Neural crest cell (in vitro differentiated cells): ENCODE data around the gene DDX41. TPM values are rescaled to one million over a fixed set of nuclear protein-coding genes. Genes with fewer than 3 reads are reported as not detected.

Experiments used
- DNase-seq: peaks from one replicate; pipeline ENCODE4 v3.0.0; 2021; ENCODE audit warnings: low read depth, mixed read lengths, low spot score
- H3K27ac Mint-ChIP-seq: one replicate; pipeline ENCODE4 v1.8.0; 2021; ENCODE audit warnings: mild to moderate bottlenecking, mixed read lengths; ENCODE audit not compliant: unreplicated experiment
- H3K27me3 Mint-ChIP-seq: 2 replicates; pipeline ENCODE4 v1.8.0; 2021; ENCODE audit warnings: low read depth, mild to moderate bottlenecking, mixed read lengths
- H3K36me3 Mint-ChIP-seq: 2 replicates; pipeline ENCODE4 v1.8.0; 2021; ENCODE audit warnings: low read depth, mild to moderate bottlenecking, mixed read lengths
- H3K4me1 Mint-ChIP-seq: 2 replicates; pipeline ENCODE4 v1.8.0; 2021; ENCODE audit warnings: mixed read lengths
- H3K4me3 Mint-ChIP-seq: one replicate; pipeline ENCODE4 v1.8.0; 2021; ENCODE audit warnings: mild to moderate bottlenecking, mixed read lengths
- H3K9me3 Mint-ChIP-seq: 2 replicates; pipeline ENCODE4 v1.8.0; 2021; ENCODE audit warnings: mixed read lengths
- total RNA-seq: library from RNA; stranded (reverse); gene quantifications from 2 replicates; pipeline ENCODE4 v1.2.1, GENCODE V29; 2021
- TF ChIP-seq, protein P1 (sequence below): fragments of 200-600 bp; sonication (generic); conservative IDR thresholded peaks from 2 replicates; pipeline ENCODE4 v1.5.0; 2021; ENCODE audit warnings: antibody characterized with exemption, mild to moderate bottlenecking

Gene DDX41
- total RNA-seq, 1 donor from 2014 or later: 130 TPM

DNA sequence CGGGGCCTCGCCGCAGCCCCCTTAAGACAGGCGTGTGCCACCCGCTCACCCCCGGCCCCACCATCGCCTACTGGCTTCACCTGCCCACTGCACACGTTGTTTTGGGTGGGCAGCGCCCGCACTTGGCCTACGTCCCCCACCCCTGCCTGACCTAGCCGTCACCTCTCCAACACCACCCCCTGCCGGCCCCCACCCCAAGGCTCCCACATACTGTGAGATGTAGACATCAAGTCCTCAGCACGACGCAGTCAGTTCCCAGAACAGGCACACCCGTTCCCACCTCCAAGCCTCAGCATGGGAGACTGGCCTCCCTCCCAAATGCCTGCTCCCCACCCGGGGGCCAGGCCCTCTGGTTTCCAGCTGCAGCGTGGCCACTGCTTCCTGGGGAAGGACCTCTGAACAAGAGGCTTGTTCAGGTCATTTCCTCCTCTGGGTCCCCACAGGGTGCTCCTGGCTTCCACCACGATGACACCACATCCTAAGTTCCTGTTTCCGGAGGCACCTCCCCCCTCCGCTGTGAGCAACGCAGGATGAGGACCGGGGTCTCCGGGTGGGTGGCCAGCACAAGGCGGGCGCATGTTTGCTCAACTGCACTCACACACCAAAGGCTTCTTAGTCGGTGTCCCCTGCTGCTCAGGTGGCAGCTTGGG, 54.6 kb downstream of the DDX41 start:
- peaks cover 34% of the 10 kb centered on the region for H3K36me3 Mint-ChIP-seq
- peaks cover 9% of the 10 kb centered on the region for H3K27me3 Mint-ChIP-seq
- peaks cover 4% of the 10 kb centered on the region for H3K9me3 Mint-ChIP-seq
- no peak overlapping the region for H3K27ac Mint-ChIP-seq
- TF ChIP-seq, protein P1, sequence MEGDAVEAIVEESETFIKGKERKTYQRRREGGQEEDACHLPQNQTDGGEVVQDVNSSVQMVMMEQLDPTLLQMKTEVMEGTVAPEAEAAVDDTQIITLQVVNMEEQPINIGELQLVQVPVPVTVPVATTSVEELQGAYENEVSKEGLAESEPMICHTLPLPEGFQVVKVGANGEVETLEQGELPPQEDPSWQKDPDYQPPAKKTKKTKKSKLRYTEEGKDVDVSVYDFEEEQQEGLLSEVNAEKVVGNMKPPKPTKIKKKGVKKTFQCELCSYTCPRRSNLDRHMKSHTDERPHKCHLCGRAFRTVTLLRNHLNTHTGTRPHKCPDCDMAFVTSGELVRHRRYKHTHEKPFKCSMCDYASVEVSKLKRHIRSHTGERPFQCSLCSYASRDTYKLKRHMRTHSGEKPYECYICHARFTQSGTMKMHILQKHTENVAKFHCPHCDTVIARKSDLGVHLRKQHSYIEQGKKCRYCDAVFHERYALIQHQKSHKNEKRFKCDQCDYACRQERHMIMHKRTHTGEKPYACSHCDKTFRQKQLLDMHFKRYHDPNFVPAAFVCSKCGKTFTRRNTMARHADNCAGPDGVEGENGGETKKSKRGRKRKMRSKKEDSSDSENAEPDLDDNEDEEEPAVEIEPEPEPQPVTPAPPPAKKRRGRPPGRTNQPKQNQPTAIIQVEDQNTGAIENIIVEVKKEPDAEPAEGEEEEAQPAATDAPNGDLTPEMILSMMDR: no peak
- DNase-seq: no peak
- H3K4me3 Mint-ChIP-seq: no peak overlapping the region
- H3K4me1 Mint-ChIP-seq: peaks cover 14% of the 10 kb centered on the region

Other genes starting within 250 kb of the DDX41 start
- gene RAB24, start 213.2 kb downstream of the DDX41 start, total RNA-seq: 32.0 and 33.0 TPM in 2 replicates
- gene PRELID1, start 213.2 kb downstream of the DDX41 start, total RNA-seq: 169 and 180 TPM in 2 replicates
- gene MXD3, start 205.1 kb downstream of the DDX41 start, total RNA-seq: 36.9 and 40.3 TPM in 2 replicates
- 73.0 and 80.5 TPM in 2 replicates for gene LMAN2, start 165.3 kb downstream of the DDX41 start, total RNA-seq
- gene RGS14, start 159.0 kb downstream of the DDX41 start, total RNA-seq: 12.3 and 15.7 TPM in 2 replicates
- 0.16 TPM in 1 of 2 replicates, not detected in the other for gene SLC34A1, start 132.5 kb downstream of the DDX41 start, total RNA-seq
- gene PFN3, start 116.3 kb downstream of the DDX41 start, total RNA-seq: not detected in 2 replicates
- gene F12, start 107.4 kb downstream of the DDX41 start, total RNA-seq: 2.3 and 2.7 TPM in 2 replicates
- gene GRK6, start 90.3 kb downstream of the DDX41 start, total RNA-seq: 47.4 and 54.9 TPM in 2 replicates
- 16.1 and 19.0 TPM in 2 replicates for gene PRR7, start 70.1 kb downstream of the DDX41 start, total RNA-seq
- 387 and 410 TPM in 2 replicates for gene DBN1, start 43.3 kb downstream of the DDX41 start, total RNA-seq
- gene PDLIM7, start 19.4 kb downstream of the DDX41 start, total RNA-seq: 129 and 147 TPM in 2 replicates
- gene DOK3, start 7.1 kb downstream of the DDX41 start, total RNA-seq: 10.5 and 11.4 TPM in 2 replicates
- 96.3 and 98.4 TPM in 2 replicates for gene FAM193B, start 37.6 kb upstream of the DDX41 start, total RNA-seq
- 108 and 113 TPM in 2 replicates for gene TMED9, start 75.2 kb upstream of the DDX41 start, total RNA-seq
- gene B4GALT7, start 83.2 kb upstream of the DDX41 start, total RNA-seq: 30.0 and 30.1 TPM in 2 replicates